HEK293 (cell line): ENCODE measurements around the gene SPESP1.

Source experiments
- FEZF1 ChIP-seq: fragments of 450-650 bp; formaldehyde crosslinking; IDR thresholded peaks from 2 replicates; pipeline ENCODE4 v1.5.1; 2016; ENCODE audit warnings: missing biosample characterization, missing genetic modification characterization
- GLIS1 ChIP-seq: fragments of 450-650 bp; formaldehyde crosslinking; IDR thresholded peaks from 2 replicates; pipeline ENCODE4 v1.5.1; 2016; ENCODE audit warnings: missing biosample characterization, missing genetic modification characterization
- SP2 ChIP-seq: fragments of 450-650 bp; formaldehyde crosslinking; IDR thresholded peaks from 2 replicates; pipeline ENCODE4 v1.5.1; 2016; ENCODE audit warnings: missing biosample characterization, missing genetic modification characterization
- YY2 ChIP-seq: fragments of 450-650 bp; formaldehyde crosslinking; IDR thresholded peaks from 2 replicates; pipeline ENCODE4 v1.5.1; 2016; ENCODE audit warnings: missing biosample characterization, missing genetic modification characterization
- ZBTB17 ChIP-seq: fragments of 450-650 bp; formaldehyde crosslinking; IDR thresholded peaks from 2 replicates; pipeline ENCODE4 v1.5.1; 2016; ENCODE audit warnings: missing biosample characterization, missing genetic modification characterization
- ZBTB21 ChIP-seq: fragments of 450-650 bp; formaldehyde crosslinking; IDR thresholded peaks from 2 replicates; pipeline ENCODE4 v1.5.1; 2017; ENCODE audit warnings: missing biosample characterization, missing genetic modification characterization
- ZNF146 ChIP-seq: fragments of 450-650 bp; formaldehyde crosslinking; IDR thresholded peaks from 2 replicates; pipeline ENCODE4 v1.5.1; 2016; ENCODE audit warnings: missing biosample characterization, missing genetic modification characterization
- ZNF169 ChIP-seq: fragments of 450-650 bp; formaldehyde crosslinking; IDR thresholded peaks from 2 replicates; pipeline ENCODE4 v1.5.1; 2016; ENCODE audit warnings: missing biosample characterization, missing genetic modification characterization
- ZNF2 ChIP-seq: fragments of 450-650 bp; formaldehyde crosslinking; IDR thresholded peaks from 2 replicates; pipeline ENCODE4 v1.5.1; 2016; ENCODE audit warnings: missing biosample characterization, missing genetic modification characterization
- ZNF214 ChIP-seq: fragments of 450-650 bp; formaldehyde crosslinking; IDR thresholded peaks from 2 replicates; pipeline ENCODE4 v1.5.1; 2017; ENCODE audit warnings: missing biosample characterization, mild to moderate bottlenecking, missing genetic modification characterization, borderline replicate concordance
- ZNF266 ChIP-seq: fragments of 450-650 bp; formaldehyde crosslinking; IDR thresholded peaks from 2 replicates; pipeline ENCODE4 v1.5.1; 2016; ENCODE audit warnings: missing biosample characterization, missing genetic modification characterization, low read depth
- ZNF292 ChIP-seq: fragments of 450-650 bp; formaldehyde crosslinking; IDR thresholded peaks from 2 replicates; pipeline ENCODE4 v1.5.1; 2016; ENCODE audit warnings: low read depth, missing biosample characterization, missing genetic modification characterization, borderline replicate concordance
- ZNF302 ChIP-seq: fragments of 450-650 bp; formaldehyde crosslinking; IDR thresholded peaks from 2 replicates; pipeline ENCODE4 v1.5.1; 2016; ENCODE audit warnings: missing biosample characterization, missing genetic modification characterization, low read depth
- ZNF311 ChIP-seq: fragments of 450-650 bp; formaldehyde crosslinking; IDR thresholded peaks from 2 replicates; pipeline ENCODE4 v1.5.1; 2017; ENCODE audit warnings: missing biosample characterization, missing genetic modification characterization, borderline replicate concordance
- ZNF37A ChIP-seq: fragments of 450-650 bp; IDR thresholded peaks from 2 replicates; pipeline ENCODE4 v1.5.1; 2018; ENCODE audit warnings: missing biosample characterization, missing genetic modification characterization
- ZNF571 ChIP-seq: fragments of 450-650 bp; formaldehyde crosslinking; IDR thresholded peaks from 2 replicates; pipeline ENCODE4 v1.5.0; 2017; ENCODE audit warnings: missing biosample characterization, missing genetic modification characterization
- ZNF596 ChIP-seq: fragments of 450-650 bp; IDR thresholded peaks from 2 replicates; pipeline ENCODE4 v1.5.0; 2018; ENCODE audit warnings: missing biosample characterization, mild to moderate bottlenecking, missing genetic modification characterization, moderate library complexity
- ZNF830 ChIP-seq: fragments of 450-650 bp; IDR thresholded peaks from 2 replicates; pipeline ENCODE4 v1.5.0; 2018; ENCODE audit warnings: missing biosample characterization, missing genetic modification characterization, low read depth, mild to moderate bottlenecking, moderate library complexity
- ZSCAN30 ChIP-seq: fragments of 450-650 bp; IDR thresholded peaks from 2 replicates; pipeline ENCODE4 v1.5.1; 2018; ENCODE audit warnings: missing biosample characterization, mild to moderate bottlenecking, missing genetic modification characterization, moderate library complexity
- TF ChIP-seq, protein P1 (sequence below): fragments of 450-650 bp; IDR thresholded peaks from 2 replicates; pipeline ENCODE4 v1.5.1; 2018; ENCODE audit warnings: missing biosample characterization, missing genetic modification characterization
- TF ChIP-seq, protein P2 (sequence below): fragments of 450-650 bp; formaldehyde crosslinking; IDR thresholded peaks from 2 replicates; pipeline ENCODE4 v1.5.1; 2016; ENCODE audit warnings: missing biosample characterization, missing genetic modification characterization
- TF ChIP-seq, protein P3 (sequence below): fragments of 450-650 bp; formaldehyde crosslinking; IDR thresholded peaks from 2 replicates; pipeline ENCODE4 v1.5.1; 2016; ENCODE audit warnings: missing biosample characterization, missing genetic modification characterization, low read depth
- TF ChIP-seq, protein P4 (sequence below): fragments of 450-650 bp; formaldehyde crosslinking; IDR thresholded peaks from 2 replicates; pipeline ENCODE4 v1.5.1; 2016; ENCODE audit warnings: missing biosample characterization, missing genetic modification characterization
- TF ChIP-seq, protein P5 (sequence below): fragments of 450-650 bp; formaldehyde crosslinking; IDR thresholded peaks from 2 replicates; pipeline ENCODE4 v1.5.1; 2016; ENCODE audit warnings: missing biosample characterization, missing genetic modification characterization
- TF ChIP-seq, protein P6 (sequence below): fragments of 450-650 bp; formaldehyde crosslinking; IDR thresholded peaks from 2 replicates; pipeline ENCODE4 v1.5.1; 2016; ENCODE audit warnings: missing biosample characterization, missing genetic modification characterization

The SPESP1 gene

DNA sequence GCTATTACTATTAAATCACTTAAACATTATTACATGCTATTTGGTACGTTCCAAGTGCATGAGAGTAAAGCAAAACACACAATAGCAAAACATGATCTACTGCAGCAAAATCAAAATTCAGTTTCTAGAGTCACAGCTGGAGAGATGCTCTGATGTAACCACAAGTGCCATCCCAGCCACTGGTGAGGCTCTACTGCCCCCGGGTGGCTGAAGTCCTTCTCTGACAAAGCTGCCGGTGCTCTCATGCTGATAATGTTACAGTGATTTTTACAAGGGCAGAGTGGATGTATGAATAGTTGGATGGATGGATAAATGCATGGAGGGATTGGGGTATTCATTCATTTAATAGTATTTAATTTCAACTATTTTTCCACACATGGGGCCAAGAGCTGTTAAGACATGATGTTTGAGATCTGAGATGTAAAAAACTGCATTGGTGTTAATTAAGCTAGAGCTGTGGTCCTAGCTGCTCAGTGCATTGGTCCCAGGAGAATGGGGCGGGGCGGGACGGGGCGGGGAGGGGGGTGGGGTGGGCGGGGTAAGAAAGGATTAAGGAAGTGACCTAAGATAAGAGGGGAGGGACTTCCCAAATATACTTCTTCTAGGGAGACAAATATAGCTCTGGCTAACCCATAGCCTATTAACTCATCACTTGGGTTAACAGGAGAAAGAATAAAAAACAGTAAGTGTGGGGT is 5.3 kb upstream of the SPESP1 start (continued):
- TF ChIP-seq ZNF266 (tag by site-specific recombination) (no peak), ZSCAN30 (tag by site-specific recombination) (peak; percentile 81; the same call in 1 of the 2 replicates), FEZF1 (tag by site-specific recombination) (no peak), ZNF169 (no peak), ZNF2 (peak; percentile 76), ZNF292 (tag by site-specific recombination) (no peak), ZNF311 (tag by site-specific recombination) (no peak), ZNF146 (tag by site-specific recombination) (no peak), ZNF37A (tag by site-specific recombination) (no peak), SP2 (tag by site-specific recombination) (no peak), ZBTB21 (tag by site-specific recombination) (0 out of 2 replicates have a peak, but pooled peaks have one; percentile 11), ZNF830 (tag by site-specific recombination) (no peak), ZNF571 (tag by site-specific recombination) (no peak), ZNF214 (tag by site-specific recombination) (no peak), ZBTB17 (tag by site-specific recombination) (peak; percentile 89), YY2 (tag by site-specific recombination) (no peak), GLIS1 (peak; percentile 54), ZNF596 (tag by site-specific recombination) (no peak), ZNF302 (no peak)
- TF ChIP-seq, protein P1, sequence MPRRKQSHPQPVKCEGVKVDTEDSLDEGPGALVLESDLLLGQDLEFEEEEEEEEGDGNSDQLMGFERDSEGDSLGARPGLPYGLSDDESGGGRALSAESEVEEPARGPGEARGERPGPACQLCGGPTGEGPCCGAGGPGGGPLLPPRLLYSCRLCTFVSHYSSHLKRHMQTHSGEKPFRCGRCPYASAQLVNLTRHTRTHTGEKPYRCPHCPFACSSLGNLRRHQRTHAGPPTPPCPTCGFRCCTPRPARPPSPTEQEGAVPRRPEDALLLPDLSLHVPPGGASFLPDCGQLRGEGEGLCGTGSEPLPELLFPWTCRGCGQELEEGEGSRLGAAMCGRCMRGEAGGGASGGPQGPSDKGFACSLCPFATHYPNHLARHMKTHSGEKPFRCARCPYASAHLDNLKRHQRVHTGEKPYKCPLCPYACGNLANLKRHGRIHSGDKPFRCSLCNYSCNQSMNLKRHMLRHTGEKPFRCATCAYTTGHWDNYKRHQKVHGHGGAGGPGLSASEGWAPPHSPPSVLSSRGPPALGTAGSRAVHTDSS (tag by site-specific recombination), result no peak
- TF ChIP-seq, protein P2, sequence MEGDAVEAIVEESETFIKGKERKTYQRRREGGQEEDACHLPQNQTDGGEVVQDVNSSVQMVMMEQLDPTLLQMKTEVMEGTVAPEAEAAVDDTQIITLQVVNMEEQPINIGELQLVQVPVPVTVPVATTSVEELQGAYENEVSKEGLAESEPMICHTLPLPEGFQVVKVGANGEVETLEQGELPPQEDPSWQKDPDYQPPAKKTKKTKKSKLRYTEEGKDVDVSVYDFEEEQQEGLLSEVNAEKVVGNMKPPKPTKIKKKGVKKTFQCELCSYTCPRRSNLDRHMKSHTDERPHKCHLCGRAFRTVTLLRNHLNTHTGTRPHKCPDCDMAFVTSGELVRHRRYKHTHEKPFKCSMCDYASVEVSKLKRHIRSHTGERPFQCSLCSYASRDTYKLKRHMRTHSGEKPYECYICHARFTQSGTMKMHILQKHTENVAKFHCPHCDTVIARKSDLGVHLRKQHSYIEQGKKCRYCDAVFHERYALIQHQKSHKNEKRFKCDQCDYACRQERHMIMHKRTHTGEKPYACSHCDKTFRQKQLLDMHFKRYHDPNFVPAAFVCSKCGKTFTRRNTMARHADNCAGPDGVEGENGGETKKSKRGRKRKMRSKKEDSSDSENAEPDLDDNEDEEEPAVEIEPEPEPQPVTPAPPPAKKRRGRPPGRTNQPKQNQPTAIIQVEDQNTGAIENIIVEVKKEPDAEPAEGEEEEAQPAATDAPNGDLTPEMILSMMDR (tag by site-specific recombination), result peak; percentile 92
- TF ChIP-seq, protein P3, sequence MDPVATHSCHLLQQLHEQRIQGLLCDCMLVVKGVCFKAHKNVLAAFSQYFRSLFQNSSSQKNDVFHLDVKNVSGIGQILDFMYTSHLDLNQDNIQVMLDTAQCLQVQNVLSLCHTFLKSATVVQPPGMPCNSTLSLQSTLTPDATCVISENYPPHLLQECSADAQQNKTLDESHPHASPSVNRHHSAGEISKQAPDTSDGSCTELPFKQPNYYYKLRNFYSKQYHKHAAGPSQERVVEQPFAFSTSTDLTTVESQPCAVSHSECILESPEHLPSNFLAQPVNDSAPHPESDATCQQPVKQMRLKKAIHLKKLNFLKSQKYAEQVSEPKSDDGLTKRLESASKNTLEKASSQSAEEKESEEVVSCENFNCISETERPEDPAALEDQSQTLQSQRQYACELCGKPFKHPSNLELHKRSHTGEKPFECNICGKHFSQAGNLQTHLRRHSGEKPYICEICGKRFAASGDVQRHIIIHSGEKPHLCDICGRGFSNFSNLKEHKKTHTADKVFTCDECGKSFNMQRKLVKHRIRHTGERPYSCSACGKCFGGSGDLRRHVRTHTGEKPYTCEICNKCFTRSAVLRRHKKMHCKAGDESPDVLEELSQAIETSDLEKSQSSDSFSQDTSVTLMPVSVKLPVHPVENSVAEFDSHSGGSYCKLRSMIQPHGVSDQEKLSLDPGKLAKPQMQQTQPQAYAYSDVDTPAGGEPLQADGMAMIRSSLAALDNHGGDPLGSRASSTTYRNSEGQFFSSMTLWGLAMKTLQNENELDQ (tag by site-specific recombination), result no peak
- TF ChIP-seq, protein P4, sequence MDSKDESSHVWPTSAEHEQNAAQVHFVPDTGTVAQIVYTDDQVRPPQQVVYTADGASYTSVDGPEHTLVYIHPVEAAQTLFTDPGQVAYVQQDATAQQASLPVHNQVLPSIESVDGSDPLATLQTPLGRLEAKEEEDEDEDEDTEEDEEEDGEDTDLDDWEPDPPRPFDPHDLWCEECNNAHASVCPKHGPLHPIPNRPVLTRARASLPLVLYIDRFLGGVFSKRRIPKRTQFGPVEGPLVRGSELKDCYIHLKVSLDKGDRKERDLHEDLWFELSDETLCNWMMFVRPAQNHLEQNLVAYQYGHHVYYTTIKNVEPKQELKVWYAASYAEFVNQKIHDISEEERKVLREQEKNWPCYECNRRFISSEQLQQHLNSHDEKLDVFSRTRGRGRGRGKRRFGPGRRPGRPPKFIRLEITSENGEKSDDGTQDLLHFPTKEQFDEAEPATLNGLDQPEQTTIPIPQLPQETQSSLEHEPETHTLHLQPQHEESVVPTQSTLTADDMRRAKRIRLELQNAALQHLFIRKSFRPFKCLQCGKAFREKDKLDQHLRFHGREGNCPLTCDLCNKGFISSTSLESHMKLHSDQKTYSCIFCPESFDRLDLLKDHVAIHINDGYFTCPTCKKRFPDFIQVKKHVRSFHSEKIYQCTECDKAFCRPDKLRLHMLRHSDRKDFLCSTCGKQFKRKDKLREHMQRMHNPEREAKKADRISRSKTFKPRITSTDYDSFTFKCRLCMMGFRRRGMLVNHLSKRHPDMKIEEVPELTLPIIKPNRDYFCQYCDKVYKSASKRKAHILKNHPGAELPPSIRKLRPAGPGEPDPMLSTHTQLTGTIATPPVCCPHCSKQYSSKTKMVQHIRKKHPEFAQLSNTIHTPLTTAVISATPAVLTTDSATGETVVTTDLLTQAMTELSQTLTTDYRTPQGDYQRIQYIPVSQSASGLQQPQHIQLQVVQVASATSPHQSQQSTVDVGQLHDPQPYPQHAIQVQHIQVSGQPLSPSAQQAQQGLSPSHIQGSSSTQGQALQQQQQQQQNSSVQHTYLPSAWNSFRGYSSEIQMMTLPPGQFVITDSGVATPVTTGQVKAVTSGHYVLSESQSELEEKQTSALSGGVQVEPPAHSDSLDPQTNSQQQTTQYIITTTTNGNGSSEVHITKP, result peak; percentile 77
- TF ChIP-seq, protein P5, sequence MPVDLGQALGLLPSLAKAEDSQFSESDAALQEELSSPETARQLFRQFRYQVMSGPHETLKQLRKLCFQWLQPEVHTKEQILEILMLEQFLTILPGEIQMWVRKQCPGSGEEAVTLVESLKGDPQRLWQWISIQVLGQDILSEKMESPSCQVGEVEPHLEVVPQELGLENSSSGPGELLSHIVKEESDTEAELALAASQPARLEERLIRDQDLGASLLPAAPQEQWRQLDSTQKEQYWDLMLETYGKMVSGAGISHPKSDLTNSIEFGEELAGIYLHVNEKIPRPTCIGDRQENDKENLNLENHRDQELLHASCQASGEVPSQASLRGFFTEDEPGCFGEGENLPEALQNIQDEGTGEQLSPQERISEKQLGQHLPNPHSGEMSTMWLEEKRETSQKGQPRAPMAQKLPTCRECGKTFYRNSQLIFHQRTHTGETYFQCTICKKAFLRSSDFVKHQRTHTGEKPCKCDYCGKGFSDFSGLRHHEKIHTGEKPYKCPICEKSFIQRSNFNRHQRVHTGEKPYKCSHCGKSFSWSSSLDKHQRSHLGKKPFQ, result no peak
- TF ChIP-seq, protein P6, sequence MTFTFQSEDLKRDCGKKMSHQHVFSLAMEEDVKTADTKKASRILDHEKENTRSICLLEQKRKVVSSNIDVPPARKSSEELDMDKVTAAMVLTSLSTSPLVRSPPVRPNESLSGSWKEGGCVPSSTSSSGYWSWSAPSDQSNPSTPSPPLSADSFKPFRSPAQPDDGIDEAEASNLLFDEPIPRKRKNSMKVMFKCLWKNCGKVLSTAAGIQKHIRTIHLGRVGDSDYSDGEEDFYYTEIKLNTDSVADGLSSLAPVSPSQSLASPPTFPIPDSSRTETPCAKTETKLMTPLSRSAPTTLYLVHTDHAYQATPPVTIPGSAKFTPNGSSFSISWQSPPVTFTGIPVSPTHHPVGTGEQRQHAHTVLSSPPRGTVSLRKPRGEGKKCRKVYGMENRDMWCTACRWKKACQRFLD, result no peak
